IMR-90 (cell line): ENCODE results near the gene TUBG2. TPM values are rescaled to one million over a fixed set of nuclear protein-coding genes. Genes with fewer than 3 reads are reported as not detected.

Experiments used
- ATAC-seq: fragments of 200-7000 bp; cut with Tn5 transposase; 2 replicates; pipeline ENCODE4 v1.9.1; 2020; ENCODE audit warnings: low read depth, mild to moderate bottlenecking, moderate library complexity
- BruUV-seq: library from RNA; stranded (reverse); fragments of 400-500 nt; replicated peaks from 2 replicates; lab custom pipeline; 2021; lab: Mats Ljungman, UMichigan
- CTCF ChIA-PET: fragments of 300-600 bp; formaldehyde crosslinking; extraction: SDS; loops from one replicate; lab custom pipeline; 2021; ENCODE audit warnings: antibody characterized with exemption; lab: Yijun Ruan, JAX
- POLR2A ChIA-PET: fragments of 300-600 bp; sonication (Branson Sonifier 250); formaldehyde crosslinking; loops from one replicate; lab custom pipeline; 2022; ENCODE audit warnings: antibody characterized with exemption; ENCODE audit not compliant: unreplicated experiment; lab: Charles Lee
- DNase-seq: peaks from one replicate; pipeline ENCODE4 v3.0.0; 2013
- H2AFZ ChIP-seq: replicated peaks from 2 replicates; pipeline ENCODE3; 2013; ENCODE audit warnings: low read length, mild to moderate bottlenecking; ENCODE audit not compliant: poor library complexity
- H2AK5ac ChIP-seq: 2 replicates; pipeline ENCODE4 v1.6.1; 2013; ENCODE audit warnings: low read depth, low read length, inconsistent platforms
- H2AK9ac ChIP-seq: replicated peaks from 2 replicates; pipeline ENCODE3; 2013; ENCODE audit warnings: mild to moderate bottlenecking, low read depth, low read length, moderate library complexity; ENCODE audit not compliant: poor library complexity
- H2BK120ac ChIP-seq: 2 replicates; pipeline ENCODE4 v1.6.1; 2013; ENCODE audit warnings: low read depth, low read length, inconsistent platforms
- H2BK15ac ChIP-seq: 3 replicates; pipeline ENCODE4 v1.6.1; 2013; ENCODE audit warnings: low read depth, low read length, inconsistent platforms
- H2BK20ac ChIP-seq: 2 replicates; pipeline ENCODE4 v1.6.1; 2013; ENCODE audit warnings: low read depth, mild to moderate bottlenecking, inconsistent platforms, low read length, moderate library complexity
- H2BK5ac ChIP-seq: 2 replicates; pipeline ENCODE4 v1.6.1; 2013; ENCODE audit warnings: mild to moderate bottlenecking, low read depth, low read length, inconsistent platforms; ENCODE audit not compliant: poor library complexity, severe bottlenecking
- H3K14ac ChIP-seq: replicated peaks from 2 replicates; pipeline ENCODE4 v1.6.1; 2013; ENCODE audit warnings: low read depth, low read length, inconsistent platforms
- H3K18ac ChIP-seq: 2 replicates; pipeline ENCODE4 v1.6.1; 2013; ENCODE audit warnings: low read depth, low read length, control low read depth
- H3K23ac ChIP-seq: 2 replicates; pipeline ENCODE4 v1.6.1; 2013; ENCODE audit warnings: low read depth, low read length, inconsistent platforms
- H3K27ac ChIP-seq: 2 replicates; pipeline ENCODE4 v1.5.1; 2013; ENCODE audit warnings: mild to moderate bottlenecking, control low read depth, low read length; ENCODE audit not compliant: insufficient read depth
- H3K27me3 ChIP-seq: 2 replicates; pipeline ENCODE4 v1.6.1; 2013; ENCODE audit warnings: low read length; ENCODE audit not compliant: control insufficient read depth, insufficient read depth
- H3K36me3 ChIP-seq: 2 replicates; pipeline ENCODE4 v1.6.1; 2013; ENCODE audit warnings: low read length, mixed read lengths; ENCODE audit not compliant: control insufficient read depth, insufficient read depth
- H3K4ac ChIP-seq: 2 replicates; pipeline ENCODE4 v1.6.1; 2013; ENCODE audit warnings: low read depth, low read length, inconsistent platforms
- H3K4me1 ChIP-seq: 2 replicates; pipeline ENCODE4 v1.6.1; 2013; ENCODE audit warnings: low read length, mixed read lengths; ENCODE audit not compliant: control insufficient read depth, insufficient read depth
- H3K4me2 ChIP-seq: 2 replicates; pipeline ENCODE4 v1.6.1; 2013; ENCODE audit warnings: low read depth, mild to moderate bottlenecking, control low read depth, low read length, moderate library complexity
- H3K4me3 ChIP-seq: 2 replicates; pipeline ENCODE4 v1.5.1; 2013; ENCODE audit warnings: low read depth, mild to moderate bottlenecking, control low read depth, low read length, moderate library complexity; ENCODE audit not compliant: insufficient read depth
- H3K56ac ChIP-seq: 2 replicates; pipeline ENCODE4 v1.6.1; 2013; ENCODE audit warnings: low read length, inconsistent platforms; ENCODE audit not compliant: insufficient read depth; ENCODE audit errors: extremely low read depth
- H3K79me1 ChIP-seq, 2 experiments: 2 replicates each; pipeline ENCODE4 v1.6.1; 2013; ENCODE audit warnings: low read length in 2 of 2, inconsistent platforms in 1 of 2, low read depth in 1 of 2
- H3K9ac ChIP-seq: 2 replicates; pipeline ENCODE4 v1.6.1; 2013; ENCODE audit warnings: low read depth, low read length, control low read depth
- H3K9me1 ChIP-seq: 2 replicates; pipeline ENCODE4 v1.6.1; 2013; ENCODE audit warnings: low read length, inconsistent platforms; ENCODE audit not compliant: insufficient read depth
- H3K9me3 ChIP-seq: 2 replicates; pipeline ENCODE4 v1.6.1; 2013; ENCODE audit warnings: low read length; ENCODE audit not compliant: control insufficient read depth, insufficient read depth
- H4K20me1 ChIP-seq: 2 replicates; pipeline ENCODE4 v1.6.1; 2013; ENCODE audit warnings: low read length, inconsistent platforms; ENCODE audit not compliant: insufficient read depth
- H4K5ac ChIP-seq: 2 replicates; pipeline ENCODE4 v1.6.1; 2013; ENCODE audit warnings: mild to moderate bottlenecking, low read depth, low read length, control low read depth
- H4K8ac ChIP-seq, 2 experiments: 2 replicates each; pipeline ENCODE4 v1.6.1; 2013; ENCODE audit warnings: low read depth in 2 of 2, low read length in 2 of 2, control low read depth in 1 of 2, inconsistent platforms in 1 of 2
- H4K91ac ChIP-seq: 2 replicates; pipeline ENCODE4 v1.6.1; 2013; ENCODE audit warnings: low read depth, low read length, inconsistent platforms; ENCODE audit not compliant: insufficient read depth
- BHLHE40 ChIP-seq: fragments of 150-350 bp; IDR thresholded peaks from 2 replicates; pipeline ENCODE4 v1.6.1; 2016; ENCODE audit warnings: mild to moderate bottlenecking, low read depth, low read length
- CEBPB ChIP-seq: IDR thresholded peaks from 2 replicates; pipeline ENCODE4 v1.6.1; 2012; ENCODE audit warnings: low read depth, low read length, improper control_type of control experiment
- CHD1 ChIP-seq: IDR thresholded peaks from 2 replicates; pipeline ENCODE4 v1.6.1; 2012; ENCODE audit warnings: low read depth, low read length, improper control_type of control experiment
- ELK1 ChIP-seq: fragments of 150-350 bp; IDR thresholded peaks from 2 replicates; pipeline ENCODE4 v1.6.1; 2016; ENCODE audit warnings: low read depth, mild to moderate bottlenecking, low read length, moderate library complexity, borderline replicate concordance
- FOS ChIP-seq: fragments of 150-350 bp; IDR thresholded peaks from 2 replicates; pipeline ENCODE4 v1.6.1; 2016; ENCODE audit warnings: low read depth, low read length
- MAFK ChIP-seq: IDR thresholded peaks from 2 replicates; pipeline ENCODE4 v1.6.1; 2012; ENCODE audit warnings: low read depth, low read length, improper control_type of control experiment
- MAZ ChIP-seq: IDR thresholded peaks from 2 replicates; pipeline ENCODE4 v1.6.1; 2012; ENCODE audit warnings: low read depth, mild to moderate bottlenecking, low read length, improper control_type of control experiment, moderate library complexity, borderline replicate concordance
- MXI1 ChIP-seq: IDR thresholded peaks from 2 replicates; pipeline ENCODE4 v1.6.1; 2012; ENCODE audit warnings: low read depth, mild to moderate bottlenecking, low read length, moderate library complexity, borderline replicate concordance
- NFE2L2 ChIP-seq: fragments of 150-350 bp; IDR thresholded peaks from 2 replicates; pipeline ENCODE4 v1.6.1; 2016; ENCODE audit warnings: low read depth, mild to moderate bottlenecking, low read length
- POLR2A ChIP-seq: IDR thresholded peaks from 2 replicates; pipeline ENCODE4 v1.6.1; 2012; ENCODE audit warnings: mild to moderate bottlenecking, low read depth, low read length
- RAD21 ChIP-seq: IDR thresholded peaks from 2 replicates; pipeline ENCODE4 v1.6.1; 2012; ENCODE audit warnings: low read length, improper control_type of control experiment
- RCOR1 ChIP-seq: IDR thresholded peaks from 2 replicates; pipeline ENCODE4 v1.6.1; 2012; ENCODE audit warnings: mild to moderate bottlenecking, low read length, improper control_type of control experiment; ENCODE audit not compliant: insufficient replicate concordance
- RFX5 ChIP-seq: IDR thresholded peaks from 2 replicates; pipeline ENCODE4 v1.8.0; 2012; ENCODE audit warnings: low read depth, mild to moderate bottlenecking, low read length, moderate library complexity
- SMC3 ChIP-seq: fragments of 150-350 bp; IDR thresholded peaks from 2 replicates; pipeline ENCODE4 v1.6.1; 2016; ENCODE audit warnings: low read depth, mild to moderate bottlenecking, antibody characterized with exemption, low read length, moderate library complexity
- WGBS, 2 experiments: methylation state at CpG; one replicate each; pipeline versions ENCODE4 v1.1.5 to v1.1.7; 2013; ENCODE audit warnings: missing lambda C conversion rate in 2 of 2; ENCODE audit not compliant: insufficient read length in 1 of 2; ENCODE audit errors: extremely low coverage in 2 of 2; 5-methylcytosine and 5-hydroxymethylcytosine counted together
- dilution Hi-C: fragments of 300-500 bp; cut with HindIII; formaldehyde crosslinking; loops from one replicate; pipeline ENCODE4 v1.14.3; 2018; ENCODE audit warnings: low sequenced_read_pairs; ENCODE audit not compliant: unreplicated experiment
- in situ Hi-C: fragments of 300-500 bp; cut with MboI; formaldehyde crosslinking; loops from 3 replicates; pipeline ENCODE4 v1.14.3; 2019; ENCODE audit warnings: low sequenced_read_pairs, inconsistent platforms, mixed read lengths
- intact Hi-C: fragments of 100-400 bp; cut with micrococcal nuclease; formaldehyde crosslinking; loops from 2 replicates; pipeline ENCODE4 v1.10.0; 2022
- polyA plus RNA-seq, 3 experiments: library from polyadenylated mRNA; depleted of rRNA; stranded (reverse); fragments of >200 nt; gene quantifications; 2 replicates each; pipeline ENCODE4 v1.2.3, GENCODE V29; 2012; ENCODE audit warnings: low replicate concordance in 1 of 3
- total RNA-seq: library from RNA; depleted of rRNA; stranded (reverse); fragments of >200 nt; gene quantifications from 2 replicates; pipeline ENCODE4 v1.2.3, GENCODE V29; 2012
- TF ChIP-seq, protein P1 (sequence below): conservative IDR thresholded peaks from 2 replicates; pipeline ENCODE4 v1.5.1; 2012; ENCODE audit warnings: mild to moderate bottlenecking, low read depth, low read length, improper control_type of control experiment
- TF ChIP-seq, protein P2 (sequence below): fragments of 150-350 bp; IDR thresholded peaks from 2 replicates; pipeline ENCODE4 v1.6.1; 2017; ENCODE audit warnings: mild to moderate bottlenecking, antibody characterized with exemption, low read length, low read depth

The TUBG2 gene
- total and polyA plus RNA-seq, 2 of the 4 experiments (the other 2 are of a cell fraction) = 3.6 to 24.6 TPM

GRCh38 chr17:42708588-42708987 lies 49.5 kb downstream of the TUBG2 start:
- H3K18ac ChIP-seq = no peak overlapping the region
- no peak overlapping the region for H2AFZ ChIP-seq
- H3K4ac ChIP-seq = no peak overlapping the region
- no peak overlapping the region for H3K56ac ChIP-seq
- no peak overlapping the region for H2BK15ac ChIP-seq
- TF ChIP-seq CEBPB = no peak
- no peak for TF ChIP-seq NFE2L2
- TF ChIP-seq, protein P1, sequence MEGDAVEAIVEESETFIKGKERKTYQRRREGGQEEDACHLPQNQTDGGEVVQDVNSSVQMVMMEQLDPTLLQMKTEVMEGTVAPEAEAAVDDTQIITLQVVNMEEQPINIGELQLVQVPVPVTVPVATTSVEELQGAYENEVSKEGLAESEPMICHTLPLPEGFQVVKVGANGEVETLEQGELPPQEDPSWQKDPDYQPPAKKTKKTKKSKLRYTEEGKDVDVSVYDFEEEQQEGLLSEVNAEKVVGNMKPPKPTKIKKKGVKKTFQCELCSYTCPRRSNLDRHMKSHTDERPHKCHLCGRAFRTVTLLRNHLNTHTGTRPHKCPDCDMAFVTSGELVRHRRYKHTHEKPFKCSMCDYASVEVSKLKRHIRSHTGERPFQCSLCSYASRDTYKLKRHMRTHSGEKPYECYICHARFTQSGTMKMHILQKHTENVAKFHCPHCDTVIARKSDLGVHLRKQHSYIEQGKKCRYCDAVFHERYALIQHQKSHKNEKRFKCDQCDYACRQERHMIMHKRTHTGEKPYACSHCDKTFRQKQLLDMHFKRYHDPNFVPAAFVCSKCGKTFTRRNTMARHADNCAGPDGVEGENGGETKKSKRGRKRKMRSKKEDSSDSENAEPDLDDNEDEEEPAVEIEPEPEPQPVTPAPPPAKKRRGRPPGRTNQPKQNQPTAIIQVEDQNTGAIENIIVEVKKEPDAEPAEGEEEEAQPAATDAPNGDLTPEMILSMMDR = no peak
- TF ChIP-seq MAZ = no peak
- no peak for TF ChIP-seq FOS
- no peak for TF ChIP-seq RFX5
- TF ChIP-seq BHLHE40 = no peak
- no peak for TF ChIP-seq RCOR1
- TF ChIP-seq RAD21 = no peak
- no peak for TF ChIP-seq SMC3
- TF ChIP-seq MXI1 = no peak
- TF ChIP-seq, protein P2, sequence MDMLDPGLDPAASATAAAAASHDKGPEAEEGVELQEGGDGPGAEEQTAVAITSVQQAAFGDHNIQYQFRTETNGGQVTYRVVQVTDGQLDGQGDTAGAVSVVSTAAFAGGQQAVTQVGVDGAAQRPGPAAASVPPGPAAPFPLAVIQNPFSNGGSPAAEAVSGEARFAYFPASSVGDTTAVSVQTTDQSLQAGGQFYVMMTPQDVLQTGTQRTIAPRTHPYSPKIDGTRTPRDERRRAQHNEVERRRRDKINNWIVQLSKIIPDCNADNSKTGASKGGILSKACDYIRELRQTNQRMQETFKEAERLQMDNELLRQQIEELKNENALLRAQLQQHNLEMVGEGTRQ = no peak
- no peak for TF ChIP-seq MAFK
- TF ChIP-seq POLR2A = no peak
- no peak for TF ChIP-seq ELK1
- TF ChIP-seq CHD1 = no peak
- ATAC-seq (no peak), DNase-seq (no peak)
- H2AK5ac ChIP-seq = no peak overlapping the region
- H3K9ac ChIP-seq = no peak overlapping the region
- H2BK5ac ChIP-seq = no peak overlapping the region
- H2AK9ac ChIP-seq = no peak overlapping the region
- no peak overlapping the region for H4K91ac ChIP-seq
- H3K79me1 ChIP-seq = no peaks in the 10 kb centered on the region
- H3K36me3 ChIP-seq = peaks cover 70% of the 10 kb centered on the region
- no peak overlapping the region for H3K4me2 ChIP-seq
- intact Hi-C loops (no loop called here), dilution Hi-C loops (no loop called here), in situ Hi-C loops (no loop called here)
- no peak overlapping the region for H2BK120ac ChIP-seq
- no peak overlapping the region for H2BK20ac ChIP-seq
- BruUV-seq = no TSS peak
- H3K9me3 ChIP-seq = no peaks in the 10 kb centered on the region
- H3K9me1 ChIP-seq = no peaks in the 10 kb centered on the region; the same call in 1 of the 2 replicates
- no peaks in the 10 kb centered on the region for H4K20me1 ChIP-seq
- H4K8ac ChIP-seq = no peak overlapping the region
- no peak overlapping the region for H3K27ac ChIP-seq
- H3K27me3 ChIP-seq = no peaks in the 10 kb centered on the region
- POLR2A ChIA-PET = interaction anchor here (0.8 kb wide), 1 partner anchor 116 kb away, joined by 3 read pairs; the partner anchor contains the start of gene BECN1
- no peak overlapping the region for H3K4me3 ChIP-seq
- CTCF ChIA-PET = interaction anchor here (0.5 kb wide), 1 partner anchor 117 kb away, joined by 6 read pairs; no protein-coding TSS in a partner anchor
- no peaks in the 10 kb centered on the region for H3K4me1 ChIP-seq
- H3K23ac ChIP-seq = no peak overlapping the region
- no CpG with 5 or more reads among the region's 3 CpGs for WGBS, 2 experiments
- H3K14ac ChIP-seq = no peak overlapping the region
- H4K5ac ChIP-seq = no peak overlapping the region
